MM.1S (cell line): Measurements from ENCODE around the gene SLC8A1.

Source experiments
- DNase-seq: peaks from one replicate; pipeline ENCODE4 v3.0.0-alpha.2; 2015
- H2AFZ ChIP-seq: fragments of 300-600 bp; sonication (generic); 2 replicates; pipeline ENCODE4 v1.6.0; 2016; ENCODE audit warnings: antibody characterized with exemption, low read length
- H3F3A ChIP-seq: fragments of 300-600 bp; sonication (generic); 2 replicates; pipeline ENCODE4 v1.6.1; 2016; ENCODE audit warnings: mild to moderate bottlenecking, antibody characterized with exemption, low read length, moderate library complexity, mixed read lengths; ENCODE audit not compliant: insufficient read depth
- H3K27ac ChIP-seq: fragments of 300-600 bp; sonication (generic); 2 replicates; pipeline ENCODE4 v1.5.1; 2016; ENCODE audit warnings: mild to moderate bottlenecking, low read length
- H3K27me3 ChIP-seq: fragments of 300-600 bp; sonication (generic); replicated peaks from 2 replicates; pipeline ENCODE4 v1.6.0; 2016; ENCODE audit warnings: low read length; ENCODE audit not compliant: insufficient read depth
- H3K36me3 ChIP-seq: fragments of 300-600 bp; sonication (generic); replicated peaks from 2 replicates; pipeline ENCODE4 v1.6.1; 2016; ENCODE audit warnings: mild to moderate bottlenecking, low read length, mixed read lengths; ENCODE audit not compliant: insufficient read depth
- H3K4me1 ChIP-seq: fragments of 300-600 bp; sonication (generic); 2 replicates; pipeline ENCODE4 v1.6.1; 2016; ENCODE audit warnings: low read length, mixed read lengths
- H3K4me2 ChIP-seq: fragments of 300-600 bp; sonication (generic); 2 replicates; pipeline ENCODE4 v1.6.0; 2016; ENCODE audit warnings: low read depth, low read length
- H3K4me3 ChIP-seq: fragments of 300-600 bp; sonication (generic); 2 replicates; pipeline ENCODE4 v1.5.1; 2016; ENCODE audit warnings: low read length, mixed read lengths
- H3K79me2 ChIP-seq: fragments of 300-600 bp; sonication (generic); 2 replicates; pipeline ENCODE4 v1.6.1; 2016; ENCODE audit warnings: mixed run types, low read length, mixed read lengths
- H3K9ac ChIP-seq: fragments of 300-600 bp; sonication (generic); 2 replicates; pipeline ENCODE4 v1.6.1; 2016; ENCODE audit warnings: low read length, mixed read lengths
- H3K9me2 ChIP-seq: fragments of 300-600 bp; sonication (generic); replicated peaks from 2 replicates; pipeline ENCODE4 v1.6.1; 2016; ENCODE audit warnings: mild to moderate bottlenecking, low read length, mixed read lengths; ENCODE audit not compliant: insufficient read depth
- H3K9me3 ChIP-seq: fragments of 300-600 bp; sonication (generic); replicated peaks from 2 replicates; pipeline ENCODE4 v1.6.1; 2016; ENCODE audit warnings: mild to moderate bottlenecking, low read length, mixed read lengths; ENCODE audit not compliant: insufficient read depth
- H4K20me1 ChIP-seq: fragments of 300-600 bp; sonication (generic); 2 replicates; pipeline ENCODE4 v1.6.1; 2016; ENCODE audit warnings: mild to moderate bottlenecking, low read length, moderate library complexity, mixed read lengths; ENCODE audit not compliant: insufficient read depth
- EZH2 ChIP-seq: fragments of 300-600 bp; sonication (generic); optimal IDR thresholded peaks from 2 replicates; pipeline ENCODE3; 2017; ENCODE audit warnings: low read depth, mild to moderate bottlenecking, antibody characterized with exemption, low read length, mixed read lengths
- EZH2phosphoT487 ChIP-seq: fragments of 300-600 bp; sonication (generic); IDR thresholded peaks from 2 replicates; pipeline ENCODE4 v1.6.1; 2018; ENCODE audit warnings: antibody characterized with exemption, low read length
- TF ChIP-seq, protein P1 (sequence below): fragments of 300-600 bp; sonication (generic); IDR thresholded peaks from 2 replicates; pipeline ENCODE4 v1.5.1; 2016; ENCODE audit warnings: antibody characterized with exemption, low read length, mixed read lengths

The SLC8A1 gene

DNA sequence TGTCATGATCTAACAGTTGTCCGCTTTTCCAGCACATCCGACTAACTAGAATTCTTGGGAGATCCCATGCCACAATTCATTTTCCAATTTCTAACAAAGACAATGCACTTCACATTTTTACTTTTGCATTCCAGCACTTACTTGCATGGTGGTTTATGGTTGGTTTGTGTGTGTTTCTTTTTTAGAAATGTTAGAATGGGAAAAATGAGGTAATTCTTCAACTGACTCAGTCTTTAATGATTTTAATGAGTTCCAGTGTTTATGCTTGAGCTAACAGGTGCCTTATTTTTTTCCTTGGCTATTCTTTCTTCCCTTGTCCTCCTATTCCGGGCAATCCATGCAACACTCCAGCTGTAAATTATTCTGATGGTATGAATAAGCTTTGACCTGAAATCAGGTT is 46.4 kb downstream of the SLC8A1 start:
- Histone ChIP-seq H3K4me1 (0 out of 2 replicates have a peak, but pooled peaks cover 9% of the 10 kb centered on the region), H3K79me2 (no peaks in the 10 kb centered on the region), H3K9ac (no peak overlapping the region), H3K4me2 (no peak overlapping the region), H3F3A (no peaks in the 10 kb centered on the region), H3K27me3 (no peaks in the 10 kb centered on the region), H3K36me3 (no peaks in the 10 kb centered on the region), H3K9me2 (no peaks in the 10 kb centered on the region), H3K4me3 (no peak overlapping the region), H4K20me1 (no peaks in the 10 kb centered on the region), H3K9me3 (no peaks in the 10 kb centered on the region), H2AFZ (no peak overlapping the region), H3K27ac (no peak overlapping the region)
- TF ChIP-seq EZH2, result no peak
- TF ChIP-seq EZH2phosphoT487, result no peak
- TF ChIP-seq, protein P1, sequence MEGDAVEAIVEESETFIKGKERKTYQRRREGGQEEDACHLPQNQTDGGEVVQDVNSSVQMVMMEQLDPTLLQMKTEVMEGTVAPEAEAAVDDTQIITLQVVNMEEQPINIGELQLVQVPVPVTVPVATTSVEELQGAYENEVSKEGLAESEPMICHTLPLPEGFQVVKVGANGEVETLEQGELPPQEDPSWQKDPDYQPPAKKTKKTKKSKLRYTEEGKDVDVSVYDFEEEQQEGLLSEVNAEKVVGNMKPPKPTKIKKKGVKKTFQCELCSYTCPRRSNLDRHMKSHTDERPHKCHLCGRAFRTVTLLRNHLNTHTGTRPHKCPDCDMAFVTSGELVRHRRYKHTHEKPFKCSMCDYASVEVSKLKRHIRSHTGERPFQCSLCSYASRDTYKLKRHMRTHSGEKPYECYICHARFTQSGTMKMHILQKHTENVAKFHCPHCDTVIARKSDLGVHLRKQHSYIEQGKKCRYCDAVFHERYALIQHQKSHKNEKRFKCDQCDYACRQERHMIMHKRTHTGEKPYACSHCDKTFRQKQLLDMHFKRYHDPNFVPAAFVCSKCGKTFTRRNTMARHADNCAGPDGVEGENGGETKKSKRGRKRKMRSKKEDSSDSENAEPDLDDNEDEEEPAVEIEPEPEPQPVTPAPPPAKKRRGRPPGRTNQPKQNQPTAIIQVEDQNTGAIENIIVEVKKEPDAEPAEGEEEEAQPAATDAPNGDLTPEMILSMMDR, result no peak
- no peak for DNase-seq

DNA sequence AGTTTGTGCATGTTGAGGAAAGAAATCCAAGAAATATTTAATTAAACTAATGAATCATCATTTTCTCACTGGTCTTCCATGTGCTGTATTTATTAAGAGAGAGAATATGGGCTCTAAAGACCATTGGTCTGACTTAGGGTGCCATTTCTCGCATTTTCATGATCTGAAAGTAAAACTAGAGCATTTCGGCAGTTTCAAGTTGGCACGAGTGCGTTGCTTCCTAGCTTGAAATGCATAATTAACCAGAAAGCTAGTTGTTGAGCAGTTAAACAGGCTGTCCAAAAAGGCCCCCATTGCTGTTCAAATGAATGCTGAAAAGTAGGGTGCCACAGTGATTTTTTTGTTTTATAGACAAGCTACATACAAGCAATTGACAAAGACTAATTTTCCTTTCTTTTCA is 47.4 kb downstream of the SLC8A1 start:
- Histone ChIP-seq H2AFZ (peak overlapping the region; percentile 62), H3K36me3 (no peaks in the 10 kb centered on the region), H4K20me1 (no peaks in the 10 kb centered on the region), H3K27me3 (no peaks in the 10 kb centered on the region), H3K4me2 (peak overlapping the region; percentile 79), H3K9ac (peak overlapping the region; percentile 35; the same call in 1 of the 2 replicates), H3K4me3 (peak overlapping the region; percentile 44), H3K27ac (peak overlapping the region; percentile 12; the same call in 1 of the 2 replicates), H3K9me3 (no peaks in the 10 kb centered on the region), H3K4me1 (0 out of 2 replicates have a peak, but pooled peaks cover 9% of the 10 kb centered on the region), H3F3A (no peaks in the 10 kb centered on the region), H3K9me2 (no peaks in the 10 kb centered on the region), H3K79me2 (no peaks in the 10 kb centered on the region)
- peak; percentile 70 for DNase-seq
- TF ChIP-seq EZH2phosphoT487, result no peak
- no peak for TF ChIP-seq EZH2
- TF ChIP-seq, protein P1, result no peak

DNA sequence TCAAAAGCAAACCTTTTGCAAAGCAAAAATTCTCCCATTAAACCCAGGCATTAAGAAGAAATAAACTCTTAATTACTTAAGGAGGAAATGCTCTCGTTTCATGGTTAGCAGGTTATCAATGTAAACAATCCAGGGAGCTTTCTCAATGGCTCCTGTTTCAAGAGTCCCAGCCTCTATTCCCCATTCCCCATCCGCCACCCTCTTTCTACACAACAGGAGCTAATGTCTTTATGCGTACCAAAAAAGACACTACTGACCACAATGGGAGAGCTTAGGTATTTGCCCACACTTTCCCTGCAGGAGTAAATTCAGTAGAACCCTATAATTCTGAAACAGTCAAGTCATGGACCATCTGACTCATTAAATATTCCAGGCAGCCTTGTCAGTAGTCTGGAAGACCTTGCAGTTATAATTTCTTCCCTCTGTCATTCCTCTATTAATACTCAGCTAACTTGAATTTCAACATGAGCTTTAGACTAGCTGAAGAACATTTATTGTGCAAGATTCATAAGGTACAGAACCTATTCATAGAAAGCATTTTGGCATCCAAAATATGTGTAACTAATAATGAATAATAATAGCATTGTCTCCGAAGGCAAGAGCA is 48.6 kb downstream of the SLC8A1 start:
- H3K4me2 ChIP-seq, result no peak overlapping the region
- no peaks in the 10 kb centered on the region for H3K9me2 ChIP-seq
- 0 out of 2 replicates have a peak, but pooled peaks cover 9% of the 10 kb centered on the region for H3K4me1 ChIP-seq
- H3K27me3 ChIP-seq, result no peaks in the 10 kb centered on the region
- TF ChIP-seq EZH2, result no peak
- H3K27ac ChIP-seq, result no peak overlapping the region
- H4K20me1 ChIP-seq, result no peaks in the 10 kb centered on the region
- H3F3A ChIP-seq, result no peaks in the 10 kb centered on the region
- no peak overlapping the region for H3K4me3 ChIP-seq
- H3K9ac ChIP-seq, result no peak overlapping the region
- no peak for DNase-seq
- no peaks in the 10 kb centered on the region for H3K36me3 ChIP-seq
- H3K9me3 ChIP-seq, result no peaks in the 10 kb centered on the region
- H2AFZ ChIP-seq, result no peak overlapping the region
- H3K79me2 ChIP-seq, result no peaks in the 10 kb centered on the region

DNA sequence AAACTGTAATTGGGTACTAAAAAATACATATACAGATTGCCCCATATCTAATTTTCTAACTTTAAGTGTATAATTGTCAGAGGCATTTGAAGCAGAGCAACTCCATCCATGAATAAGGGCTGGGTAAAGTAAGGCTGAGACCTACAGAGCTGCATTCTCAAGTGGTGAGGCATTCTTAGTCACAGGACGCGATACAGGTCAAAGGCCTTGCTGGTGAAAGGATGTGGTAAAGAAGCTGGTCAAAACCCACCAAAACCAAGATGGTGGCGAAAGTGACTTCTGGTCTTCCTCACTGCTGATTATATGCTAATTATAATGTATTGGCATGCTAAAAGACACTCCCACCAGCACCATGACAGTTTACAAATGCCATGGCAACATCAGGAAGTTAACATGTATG is 50.0 kb downstream of the SLC8A1 start:
- DNase-seq, result no peak
- Histone ChIP-seq H3K9ac (no peak overlapping the region), H3K4me3 (no peak overlapping the region), H3K36me3 (no peaks in the 10 kb centered on the region), H4K20me1 (no peaks in the 10 kb centered on the region), H3K9me2 (no peaks in the 10 kb centered on the region), H3F3A (no peaks in the 10 kb centered on the region), H3K27me3 (no peaks in the 10 kb centered on the region), H3K27ac (no peak overlapping the region), H3K9me3 (no peaks in the 10 kb centered on the region), H3K4me1 (0 out of 2 replicates have a peak, but pooled peaks cover 9% of the 10 kb centered on the region), H3K79me2 (no peaks in the 10 kb centered on the region), H3K4me2 (no peak overlapping the region), H2AFZ (no peak overlapping the region)
- TF ChIP-seq EZH2phosphoT487 (no peak), EZH2 (no peak)
- TF ChIP-seq, protein P1, result no peak
